A673 (cell line): Measurements from ENCODE around the gene MFSD6.

Experiments
- EZH2 ChIP-seq: fragments of 200-600 bp; sonication (generic); IDR thresholded peaks from 2 replicates; pipeline ENCODE4 v1.6.1; 2017; ENCODE audit warnings: borderline replicate concordance, low read depth, mild to moderate bottlenecking, mixed read lengths, antibody characterized with exemption, low read length; ENCODE audit not compliant: poor library complexity, severe bottlenecking
- TF ChIP-seq, protein P1 (sequence below): fragments of 300-800, 200-600 bp; sonication (generic); conservative IDR thresholded peaks from 2 replicates; pipeline ENCODE4 v1.5.1; 2017; ENCODE audit warnings: low read depth, mild to moderate bottlenecking, antibody characterized with exemption, low read length, moderate library complexity, mixed read lengths

DNA sequence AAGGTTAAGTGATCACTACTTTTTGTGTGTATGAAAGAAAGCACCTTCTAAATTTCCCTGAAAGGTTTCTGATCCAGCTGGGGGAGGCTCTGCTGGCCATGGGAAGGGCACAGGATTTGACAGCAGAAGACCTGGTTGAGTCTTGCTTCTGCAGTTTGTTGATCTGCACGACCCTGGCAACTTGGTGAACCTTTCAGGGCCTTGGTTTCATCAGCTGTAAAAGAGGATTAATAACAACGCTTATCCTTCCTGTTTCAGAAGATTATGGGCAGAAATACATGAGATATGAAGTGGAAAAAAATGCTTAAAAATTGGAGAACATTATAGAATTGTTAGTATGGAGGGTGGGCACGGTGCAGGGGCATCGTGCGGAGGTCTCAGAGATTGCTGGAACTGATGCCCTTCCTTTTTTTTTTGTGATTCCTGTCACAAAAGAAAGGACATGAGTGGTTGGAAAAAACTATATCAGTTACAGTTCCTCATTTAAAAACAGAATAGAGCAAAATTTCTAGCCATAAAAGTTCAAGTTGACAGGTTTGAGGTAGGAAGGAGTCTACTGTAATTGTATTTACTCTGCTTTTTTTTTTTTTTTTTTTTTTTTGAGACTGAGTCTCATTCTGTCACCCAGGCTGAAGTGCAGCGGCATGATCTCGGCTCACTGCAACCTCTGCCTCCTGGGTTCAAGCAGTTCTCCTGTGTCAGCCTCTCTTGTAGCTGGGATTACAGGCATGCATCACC is 47.4 kb downstream of the MFSD6 start:
- TF ChIP-seq, protein P1, sequence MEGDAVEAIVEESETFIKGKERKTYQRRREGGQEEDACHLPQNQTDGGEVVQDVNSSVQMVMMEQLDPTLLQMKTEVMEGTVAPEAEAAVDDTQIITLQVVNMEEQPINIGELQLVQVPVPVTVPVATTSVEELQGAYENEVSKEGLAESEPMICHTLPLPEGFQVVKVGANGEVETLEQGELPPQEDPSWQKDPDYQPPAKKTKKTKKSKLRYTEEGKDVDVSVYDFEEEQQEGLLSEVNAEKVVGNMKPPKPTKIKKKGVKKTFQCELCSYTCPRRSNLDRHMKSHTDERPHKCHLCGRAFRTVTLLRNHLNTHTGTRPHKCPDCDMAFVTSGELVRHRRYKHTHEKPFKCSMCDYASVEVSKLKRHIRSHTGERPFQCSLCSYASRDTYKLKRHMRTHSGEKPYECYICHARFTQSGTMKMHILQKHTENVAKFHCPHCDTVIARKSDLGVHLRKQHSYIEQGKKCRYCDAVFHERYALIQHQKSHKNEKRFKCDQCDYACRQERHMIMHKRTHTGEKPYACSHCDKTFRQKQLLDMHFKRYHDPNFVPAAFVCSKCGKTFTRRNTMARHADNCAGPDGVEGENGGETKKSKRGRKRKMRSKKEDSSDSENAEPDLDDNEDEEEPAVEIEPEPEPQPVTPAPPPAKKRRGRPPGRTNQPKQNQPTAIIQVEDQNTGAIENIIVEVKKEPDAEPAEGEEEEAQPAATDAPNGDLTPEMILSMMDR = no peak
- no peak for TF ChIP-seq EZH2
